ENCODE data around the gene TGIF2. TPM values are rescaled to one million over a fixed set of nuclear protein-coding genes. Genes with fewer than 3 reads are reported as not detected.

TGIF2 gene
- polyA plus RNA-seq, 1 of the 3 experiments (the other 2 are of a cell fraction) = 10.8 TPM

- TF ChIP-seq USF2 (IDR thresholded peaks at IDR 0.05; ENCODE audit: borderline replicate concordance, low read depth, low read length) (no peak), REST (IDR thresholded peaks at IDR 0.05; ENCODE audit: low read depth, low read length) (no peak), NRF1 (IDR thresholded peaks at IDR 0.05; ENCODE audit: low read depth, low read length) (no peak), RXRA (IDR thresholded peaks at IDR 0.05; ENCODE audit: borderline replicate concordance, low read depth) (no peak), JUND (IDR thresholded peaks at IDR 0.05) (no peak), ELF1 (IDR thresholded peaks at IDR 0.05) (no peak), MXI1 (IDR thresholded peaks at IDR 0.05; ENCODE audit: low read depth, low read length) (no peak), CTCF (IDR thresholded peaks at IDR 0.05) (no peak), YY1 (IDR thresholded peaks at IDR 0.05; ENCODE audit: low read depth) (no peak), EP300 (IDR thresholded peaks at IDR 0.05; ENCODE audit: borderline replicate concordance in 1 of 2, low read depth in 1 of 2, low read length in 1 of 2) (no peak), NFIC (IDR thresholded peaks at IDR 0.05; ENCODE audit: borderline replicate concordance) (no peak), CHD2 (IDR thresholded peaks at IDR 0.05; ENCODE audit: low read length, partially characterized antibody) (no peak), ZBTB33 (IDR thresholded peaks at IDR 0.05; ENCODE audit: borderline replicate concordance, low read depth) (no peak), SIN3A (IDR thresholded peaks at IDR 0.05; ENCODE audit: borderline replicate concordance, low read depth, low read length) (no peak), TCF12 (IDR thresholded peaks at IDR 0.05) (no peak), USF1 (IDR thresholded peaks at IDR 0.05; ENCODE audit: borderline replicate concordance, low read depth) (no peak), FOXJ3 (CRISPR knock-in tag; IDR thresholded peaks at IDR 0.05) (no peak), MEF2A (IDR thresholded peaks at IDR 0.05; ENCODE audit: borderline replicate concordance, low read depth) (no peak), POLR2AphosphoS5 (IDR thresholded peaks at IDR 0.05; ENCODE audit: low read depth, low read length) (no peak)
Observed at GRCh38 chr20:36540551-36541211, 32.7 kb upstream of the TGIF2 start.

More at GRCh38 chr20:36540551-36541211, 32.7 kb upstream of the TGIF2 start:
- peaks cover 0 to 8% of the 10 kb centered on the region in 2 experiments; a peak in 2 of 4 replicates for H3K4me1 ChIP-seq (ENCODE audit: control insufficient read depth in 1 of 2, insufficient read depth in 2 of 2, low read depth in 1 of 2, low read length in 1 of 2)
- no peaks in the 10 kb centered on the region for H3K9me3 ChIP-seq
- H3K27me3 ChIP-seq (ENCODE audit: insufficient read depth) = no peaks in the 10 kb centered on the region
- no peak overlapping the region for H3K9ac ChIP-seq
- H3F3A ChIP-seq (replicated peaks; ENCODE audit: insufficient read depth) = peaks cover 13% of the 10 kb centered on the region
- H3K27ac ChIP-seq (ENCODE audit: low read depth in 2 of 2, low read length in 1 of 2) = no peak overlapping the region
- ChIA-PET CTCF (no interaction called here), POLR2A (no interaction called here)
- no peak overlapping the region for H2AFZ ChIP-seq (ENCODE audit: low read depth)
- no peak for DNase-seq
- no peaks in the 10 kb centered on the region for H3K36me3 ChIP-seq (replicated peaks in 1 of 2; ENCODE audit: control insufficient read depth in 1 of 2, insufficient read depth in 2 of 2, low read length in 1 of 2)
- H3K4me3 ChIP-seq (ENCODE audit: low read depth in 2 of 2, low read length in 1 of 2) = no peak overlapping the region
- WGBS (ENCODE audit: low lambda C conversion rate) = 96% methylated on average over 41 of the region's 41 CpGs
- H4K20me1 ChIP-seq (ENCODE audit: insufficient read depth) = no peaks in the 10 kb centered on the region
- H3K4me2 ChIP-seq = no peak overlapping the region
- H3K9me2 ChIP-seq = no peaks in the 10 kb centered on the region
- no peaks in the 10 kb centered on the region for H3K79me2 ChIP-seq (ENCODE audit: insufficient read depth)

Data from SK-N-SH (cell line).